Left lung (tissue), 10 donors: ENCODE data around the gene LIN9. TPM values are rescaled to one million over a fixed set of nuclear protein-coding genes. Genes with fewer than 3 reads are reported as not detected.

ENCODE experiments used
- ATAC-seq: fragments of 200-7000 bp; cut with Tn5 transposase; one replicate; pipeline ENCODE4 v1.9.1; 2020; ENCODE audit warnings: moderate library complexity
- DNase-seq, 4 donors: peaks; one replicate each; pipeline ENCODE4 v3.0.0-alpha.2; 2013 to 2020
- H3K27ac ChIP-seq, 2 donors: fragments of 200-600 bp; sonication (generic) in 1 of 2; one replicate each; pipeline versions ENCODE4 v1.5.0 to v1.8.0; 2020 to 2021
- H3K27me3 ChIP-seq, 2 donors: fragments of 200-600 bp; sonication (generic) in 1 of 2; one replicate each; pipeline versions ENCODE4 v1.5.0 to v1.8.0; 2020 to 2021
- H3K36me3 ChIP-seq, 2 donors: fragments of 200-600 bp; sonication (generic) in 1 of 2; one replicate each; pipeline versions ENCODE4 v1.5.0 to v1.8.0; 2020 to 2021
- H3K4me1 ChIP-seq, 2 donors: fragments of 200-600 bp; one replicate each; pipeline ENCODE4 v1.8.0; 2021
- H3K4me3 ChIP-seq, 2 donors: fragments of 200-600 bp; sonication (generic) in 1 of 2; one replicate each; pipeline versions ENCODE4 v1.5.0 to v1.8.0; 2020 to 2021; ENCODE audit warnings: mild to moderate bottlenecking in 1 of 2
- H3K9me3 ChIP-seq, 2 donors: fragments of 200-600 bp; sonication (generic) in 1 of 2; one replicate each; pipeline versions ENCODE4 v1.5.0 to v1.8.0; 2020 to 2021
- intact Hi-C, 2 donors: fragments of 100-400 bp; cut with DNase I; formaldehyde crosslinking; loops; one replicate each; pipeline versions ENCODE4 v1.11.2 to v1.14.2; 2022
- polyA plus RNA-seq, 6 donors: library from polyadenylated mRNA; unstranded; fragments of 120-200 nt; gene quantifications; one replicate each; pipeline ENCODE4 v1.2.1, GENCODE V29; 2013; ENCODE audit not compliant: insufficient read length in 6 of 6
- total RNA-seq, 2 donors: library from RNA; stranded (reverse); fragmentation: NEBNext Ultra II Directional; extraction: Animal tissue kit (Norgen Biotek cat#: 25700); gene quantifications; one replicate each; pipeline ENCODE4 v1.2.1, GENCODE V29; 2021
- TF ChIP-seq, protein P1 (sequence below), 2 donors: fragments of 200-600 bp; sonication (generic) in 1 of 2; IDR thresholded peaks; one replicate each; pipeline versions ENCODE4 v1.5.0 to v1.8.0; 2021; ENCODE audit warnings: antibody characterized with exemption in 2 of 2
- donor health status: DM: no; HTN: yes; CAD: no.
- donor health status: DM: no; HTN: no; CAD: no.

Gene LIN9
- total and polyA plus RNA-seq, 8 donors: 3.7 to 14.7 (median 11.5) TPM

DNA sequence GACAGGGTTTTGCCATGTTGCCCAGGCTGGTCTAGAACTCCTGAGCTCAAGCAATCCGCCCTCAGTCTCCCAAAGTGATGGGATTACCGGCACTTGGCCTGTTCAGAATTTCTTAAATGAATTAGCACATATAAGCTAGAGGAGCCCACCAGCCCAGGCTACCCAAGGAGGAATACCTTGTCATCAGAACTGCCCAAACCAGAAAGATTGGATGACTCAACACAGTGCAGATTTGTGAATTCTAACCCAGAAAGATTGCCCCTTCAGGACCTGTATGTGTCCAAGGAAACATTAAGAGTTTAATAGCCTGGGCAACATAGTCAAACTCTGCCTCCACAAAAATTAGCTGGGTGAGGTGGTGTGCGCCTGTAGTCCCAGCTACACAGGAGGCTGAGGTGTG lies 14.0 kb upstream of the LIN9 start:
- TF ChIP-seq, protein P1, sequence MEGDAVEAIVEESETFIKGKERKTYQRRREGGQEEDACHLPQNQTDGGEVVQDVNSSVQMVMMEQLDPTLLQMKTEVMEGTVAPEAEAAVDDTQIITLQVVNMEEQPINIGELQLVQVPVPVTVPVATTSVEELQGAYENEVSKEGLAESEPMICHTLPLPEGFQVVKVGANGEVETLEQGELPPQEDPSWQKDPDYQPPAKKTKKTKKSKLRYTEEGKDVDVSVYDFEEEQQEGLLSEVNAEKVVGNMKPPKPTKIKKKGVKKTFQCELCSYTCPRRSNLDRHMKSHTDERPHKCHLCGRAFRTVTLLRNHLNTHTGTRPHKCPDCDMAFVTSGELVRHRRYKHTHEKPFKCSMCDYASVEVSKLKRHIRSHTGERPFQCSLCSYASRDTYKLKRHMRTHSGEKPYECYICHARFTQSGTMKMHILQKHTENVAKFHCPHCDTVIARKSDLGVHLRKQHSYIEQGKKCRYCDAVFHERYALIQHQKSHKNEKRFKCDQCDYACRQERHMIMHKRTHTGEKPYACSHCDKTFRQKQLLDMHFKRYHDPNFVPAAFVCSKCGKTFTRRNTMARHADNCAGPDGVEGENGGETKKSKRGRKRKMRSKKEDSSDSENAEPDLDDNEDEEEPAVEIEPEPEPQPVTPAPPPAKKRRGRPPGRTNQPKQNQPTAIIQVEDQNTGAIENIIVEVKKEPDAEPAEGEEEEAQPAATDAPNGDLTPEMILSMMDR (IDR thresholded peaks at IDR 0.05): no peak
- no peaks in the 10 kb centered on the region for H3K4me1 ChIP-seq
- intact Hi-C loops: no loop called here
- H3K9me3 ChIP-seq: no peaks in the 10 kb centered on the region
- H3K27me3 ChIP-seq: peaks cover 0 to 8% of the 10 kb centered on the region in 2 donors
- ATAC-seq (no peak), DNase-seq (peak in 1 of 4 donors; percentile 7)
- no peak overlapping the region for H3K27ac ChIP-seq
- no peaks in the 10 kb centered on the region for H3K36me3 ChIP-seq
- no peak overlapping the region for H3K4me3 ChIP-seq

DNA sequence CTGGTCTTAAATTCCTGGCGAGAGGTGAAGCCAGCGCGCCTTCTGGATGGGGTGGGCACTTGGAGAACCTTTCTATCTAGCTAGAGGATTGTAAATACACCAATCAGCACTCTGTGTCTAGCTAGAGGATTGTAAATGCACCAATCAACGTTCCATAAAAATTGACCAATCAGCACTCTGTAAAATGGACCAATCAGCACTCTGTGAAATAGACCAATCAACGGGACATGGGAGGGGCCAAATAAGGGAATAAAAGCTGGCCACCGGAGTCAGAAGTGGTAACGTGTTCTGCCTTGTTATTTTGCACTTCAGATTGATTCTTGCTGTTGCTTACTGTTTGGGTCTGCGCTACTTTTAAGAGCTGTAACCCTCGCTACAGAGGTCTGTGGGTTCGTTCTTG lies 12.0 kb upstream of the LIN9 start:
- TF ChIP-seq, protein P1 (IDR thresholded peaks at IDR 0.05): no peak
- intact Hi-C loops: no loop called here
- no peaks in the 10 kb centered on the region for H3K4me1 ChIP-seq
- H3K36me3 ChIP-seq: no peaks in the 10 kb centered on the region
- no peak overlapping the region for H3K4me3 ChIP-seq
- no peaks in the 10 kb centered on the region for H3K9me3 ChIP-seq
- no peak overlapping the region for H3K27ac ChIP-seq
- peaks cover 0 to 8% of the 10 kb centered on the region in 2 donors for H3K27me3 ChIP-seq
- DNase-seq: no peak
- no peak for ATAC-seq

DNA sequence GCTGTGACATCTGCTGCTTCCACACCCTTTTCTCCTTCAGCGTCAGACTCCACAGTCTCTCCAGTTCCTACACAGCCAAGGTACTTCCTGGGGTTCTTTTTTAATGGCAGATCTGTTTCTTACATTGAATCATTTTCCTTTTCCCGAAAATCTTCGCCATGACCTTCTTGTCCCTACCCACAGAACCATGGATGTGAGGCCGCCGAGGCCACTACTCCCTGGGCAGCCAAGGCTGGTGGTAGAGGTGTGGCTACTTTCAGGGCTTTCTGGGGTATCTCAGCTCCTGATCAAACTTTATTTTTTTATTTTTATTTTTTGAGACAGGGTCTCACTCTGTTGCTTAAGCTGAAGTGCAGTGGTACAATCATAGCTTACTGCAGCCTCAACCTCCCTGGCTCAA lies 9.5 kb upstream of the LIN9 start:
- Histone ChIP-seq H3K27ac (no peak overlapping the region), H3K4me3 (no peak overlapping the region), H3K9me3 (no peaks in the 10 kb centered on the region), H3K36me3 (no peaks in the 10 kb centered on the region), H3K27me3 (peaks cover 0 to 8% of the 10 kb centered on the region in 2 donors), H3K4me1 (no peaks in the 10 kb centered on the region)
- no peak for DNase-seq
- intact Hi-C loops: no loop called here
- TF ChIP-seq, protein P1 (IDR thresholded peaks at IDR 0.05): no peak
- no peak for ATAC-seq

DNA sequence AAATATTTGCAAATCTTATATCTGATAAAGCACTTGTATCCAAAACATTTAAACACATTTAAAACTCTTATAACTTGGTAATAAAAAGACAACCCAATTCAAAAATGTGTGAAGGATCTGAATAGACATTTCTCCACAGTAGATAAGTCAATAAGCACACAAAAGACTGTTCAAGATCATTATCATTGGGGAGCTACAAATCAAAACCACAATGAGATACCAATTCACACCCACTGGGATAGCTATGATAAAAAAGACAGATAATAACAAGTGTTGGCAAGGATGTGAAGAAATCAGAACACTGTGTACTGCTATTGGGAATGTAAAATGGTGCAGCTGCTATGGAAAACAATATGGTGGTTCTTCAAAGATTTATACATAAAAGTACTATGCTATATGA lies 5.1 kb upstream of the LIN9 start:
- intact Hi-C loops: no loop called here
- H3K36me3 ChIP-seq: no peaks in the 10 kb centered on the region
- ATAC-seq: no peak
- H3K27ac ChIP-seq: no peak overlapping the region
- TF ChIP-seq, protein P1 (IDR thresholded peaks at IDR 0.05): no peak
- no peaks in the 10 kb centered on the region for H3K9me3 ChIP-seq
- no peak for DNase-seq
- peaks cover 0 to 3% of the 10 kb centered on the region in 2 donors for H3K27me3 ChIP-seq
- H3K4me3 ChIP-seq: no peak overlapping the region
- H3K4me1 ChIP-seq: peaks cover 0 to 14% of the 10 kb centered on the region in 2 donors

DNA sequence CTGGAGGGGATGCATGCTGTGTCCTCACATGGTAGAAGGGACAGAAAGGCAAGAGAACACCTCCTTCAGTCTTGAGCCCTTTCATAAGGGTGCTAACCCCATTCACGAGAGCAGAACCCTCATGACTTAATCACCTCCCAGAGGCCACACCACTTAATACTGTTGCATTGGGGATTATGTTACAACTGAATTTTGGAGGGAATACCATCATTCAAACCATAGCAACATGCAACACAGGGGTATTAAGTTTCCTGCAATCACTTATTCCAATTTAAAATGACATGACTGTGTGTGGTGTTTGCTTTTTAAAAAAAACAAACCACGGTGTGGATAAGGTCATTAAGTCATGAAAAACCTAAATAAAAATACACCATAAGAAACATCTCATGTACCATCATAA lies 3.1 kb upstream of the LIN9 start:
- Histone ChIP-seq H3K36me3 (no peaks in the 10 kb centered on the region), H3K4me1 (peaks cover 0 to 23% of the 10 kb centered on the region in 2 donors), H3K9me3 (no peaks in the 10 kb centered on the region), H3K4me3 (no peak overlapping the region), H3K27me3 (peaks cover 0 to 3% of the 10 kb centered on the region in 2 donors), H3K27ac (no peak overlapping the region)
- no peak for ATAC-seq
- intact Hi-C loops: no loop called here
- TF ChIP-seq, protein P1 (IDR thresholded peaks at IDR 0.05): no peak
- no peak for DNase-seq
